Smooth muscle cell (in vitro differentiated cells): ENCODE results near the gene COBL. TPM values are rescaled to one million over a fixed set of nuclear protein-coding genes. Genes with fewer than 3 reads are reported as not detected.

Experiments
- DNase-seq: peaks from one replicate; lab custom pipeline; 2025; ENCODE audit not compliant: unreplicated experiment; lab: John Stamatoyannopoulos, UW
- H2AFZ ChIP-seq: fragments of 200-600 bp; sonication (generic); 2 replicates; pipeline ENCODE4 v1.6.0; 2016; ENCODE audit warnings: antibody characterized with exemption, low read depth, mild to moderate bottlenecking
- H3F3A ChIP-seq: fragments of 200-600 bp; sonication (generic); 2 replicates; pipeline ENCODE4 v1.6.0; 2017; ENCODE audit warnings: antibody characterized with exemption, low read depth
- H3K27ac ChIP-seq: fragments of 200-600 bp; sonication (generic); 2 replicates; pipeline ENCODE4 v1.5.1; 2016; ENCODE audit warnings: low read depth, mild to moderate bottlenecking
- H3K27me3 ChIP-seq: fragments of 200-600 bp; sonication (generic); 2 replicates; pipeline ENCODE4 v1.6.1; 2016; ENCODE audit warnings: low read depth, mild to moderate bottlenecking
- H3K36me3 ChIP-seq: fragments of 200-600 bp; sonication (generic); 2 replicates; pipeline ENCODE4 v1.5.1; 2016; ENCODE audit warnings: low read depth
- H3K4me1 ChIP-seq: fragments of 200-600 bp; sonication (generic); 2 replicates; pipeline ENCODE4 v1.5.1; 2016; ENCODE audit warnings: low read depth
- H3K4me2 ChIP-seq: fragments of 200-600 bp; sonication (generic); 2 replicates; pipeline ENCODE4 v1.6.0; 2016; ENCODE audit warnings: mild to moderate bottlenecking
- H3K4me3 ChIP-seq: fragments of 200-600 bp; sonication (generic); 2 replicates; pipeline ENCODE4 v1.5.1; 2016; ENCODE audit warnings: mild to moderate bottlenecking
- H3K79me2 ChIP-seq: fragments of 200-600 bp; sonication (generic); 2 replicates; pipeline ENCODE4 v1.6.0; 2016; ENCODE audit warnings: low read depth, mild to moderate bottlenecking
- H3K9ac ChIP-seq: fragments of 200-600 bp; sonication (generic); 2 replicates; pipeline ENCODE4 v1.6.0; 2016; ENCODE audit warnings: low read depth
- H3K9me3 ChIP-seq: fragments of 200-600 bp; sonication (generic); replicated peaks from 2 replicates; pipeline ENCODE4 v1.5.1; 2016; ENCODE audit warnings: low read depth
- H4K20me1 ChIP-seq: fragments of 200-600 bp; sonication (generic); 2 replicates; pipeline ENCODE4 v1.6.0; 2016; ENCODE audit warnings: low read depth
- WGBS: methylation state at CpG from one replicate; pipeline ENCODE4 v1.1.7; 2016; ENCODE audit warnings: low lambda C conversion rate; 5-methylcytosine and 5-hydroxymethylcytosine counted together
- polyA plus RNA-seq: library from polyadenylated mRNA; unstranded; fragments of >200 nt; fragmentation: Nextera tagmentation; extraction: Ambion mirVana; gene quantifications from 2 replicates; pipeline ENCODE4 v1.2.1, GENCODE V29; 2016
- total RNA-seq: library from RNA; depleted of rRNA; stranded (reverse); fragments of >200 nt; gene quantifications from 2 replicates; pipeline ENCODE4 v1.2.3, GENCODE V29; 2014
- TF ChIP-seq, protein P1 (sequence below): fragments of 200-600 bp; sonication (generic); IDR thresholded peaks from 2 replicates; pipeline ENCODE4 v1.5.1; 2017; ENCODE audit warnings: borderline replicate concordance, mild to moderate bottlenecking, antibody characterized with exemption; ENCODE audit not compliant: insufficient read depth, poor library complexity, severe bottlenecking

COBL gene
- total and polyA plus RNA-seq, 2 experiments from 2014 or later, result 0.47 to 2.8 TPM

DNA sequence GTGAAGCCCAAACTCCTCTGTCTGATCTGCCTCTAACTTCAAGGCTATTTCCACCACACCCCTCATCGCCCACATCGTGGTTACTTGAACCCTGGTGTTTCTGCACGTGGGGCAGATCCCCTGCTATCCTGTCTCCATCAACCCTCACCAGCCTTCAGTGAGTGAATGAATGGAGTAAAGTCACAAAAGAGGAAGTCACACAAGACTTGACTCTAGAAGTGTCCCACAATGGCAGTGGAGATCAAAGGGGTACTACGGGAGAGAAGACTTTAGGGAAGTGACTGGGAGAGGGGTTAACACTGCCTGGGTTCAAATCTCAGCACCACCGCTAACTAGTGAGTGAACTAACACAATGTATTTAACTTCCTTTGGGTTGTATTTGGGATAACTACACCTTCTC is 85.9 kb downstream of the COBL start:
- Histone ChIP-seq H3K36me3 (no peaks in the 10 kb centered on the region), H3F3A (no peaks in the 10 kb centered on the region), H4K20me1 (no peaks in the 10 kb centered on the region), H3K4me1 (peaks cover 22% of the 10 kb centered on the region), H3K4me3 (no peak overlapping the region), H3K9ac (no peak overlapping the region), H3K27me3 (no peaks in the 10 kb centered on the region), H3K27ac (no peak overlapping the region), H3K4me2 (no peak overlapping the region), H2AFZ (no peak overlapping the region), H3K79me2 (no peaks in the 10 kb centered on the region), H3K9me3 (no peaks in the 10 kb centered on the region)
- 88% methylated on average over 5 of the region's 5 CpGs for WGBS
- TF ChIP-seq, protein P1, sequence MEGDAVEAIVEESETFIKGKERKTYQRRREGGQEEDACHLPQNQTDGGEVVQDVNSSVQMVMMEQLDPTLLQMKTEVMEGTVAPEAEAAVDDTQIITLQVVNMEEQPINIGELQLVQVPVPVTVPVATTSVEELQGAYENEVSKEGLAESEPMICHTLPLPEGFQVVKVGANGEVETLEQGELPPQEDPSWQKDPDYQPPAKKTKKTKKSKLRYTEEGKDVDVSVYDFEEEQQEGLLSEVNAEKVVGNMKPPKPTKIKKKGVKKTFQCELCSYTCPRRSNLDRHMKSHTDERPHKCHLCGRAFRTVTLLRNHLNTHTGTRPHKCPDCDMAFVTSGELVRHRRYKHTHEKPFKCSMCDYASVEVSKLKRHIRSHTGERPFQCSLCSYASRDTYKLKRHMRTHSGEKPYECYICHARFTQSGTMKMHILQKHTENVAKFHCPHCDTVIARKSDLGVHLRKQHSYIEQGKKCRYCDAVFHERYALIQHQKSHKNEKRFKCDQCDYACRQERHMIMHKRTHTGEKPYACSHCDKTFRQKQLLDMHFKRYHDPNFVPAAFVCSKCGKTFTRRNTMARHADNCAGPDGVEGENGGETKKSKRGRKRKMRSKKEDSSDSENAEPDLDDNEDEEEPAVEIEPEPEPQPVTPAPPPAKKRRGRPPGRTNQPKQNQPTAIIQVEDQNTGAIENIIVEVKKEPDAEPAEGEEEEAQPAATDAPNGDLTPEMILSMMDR, result no peak
- no peak for DNase-seq

DNA sequence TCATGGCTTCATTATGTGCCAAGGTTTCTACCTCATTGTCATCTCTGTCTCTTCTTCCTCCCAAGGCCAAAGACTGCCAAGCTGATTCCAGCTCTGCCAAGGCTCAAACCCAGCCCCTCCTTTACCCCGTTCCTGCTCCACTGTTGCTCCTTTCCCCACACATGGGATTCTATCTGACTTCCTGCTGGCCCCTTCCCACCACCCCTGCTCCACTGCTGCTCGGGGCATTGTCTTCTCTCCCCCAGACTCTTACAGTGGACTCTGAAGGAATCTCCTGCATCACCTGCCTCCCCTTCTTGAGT is 86.3 kb downstream of the COBL start:
- H3K9me3 ChIP-seq, result no peaks in the 10 kb centered on the region
- TF ChIP-seq, protein P1, result no peak
- WGBS, result 93% methylated on average over 2 of the region's 2 CpGs

DNA sequence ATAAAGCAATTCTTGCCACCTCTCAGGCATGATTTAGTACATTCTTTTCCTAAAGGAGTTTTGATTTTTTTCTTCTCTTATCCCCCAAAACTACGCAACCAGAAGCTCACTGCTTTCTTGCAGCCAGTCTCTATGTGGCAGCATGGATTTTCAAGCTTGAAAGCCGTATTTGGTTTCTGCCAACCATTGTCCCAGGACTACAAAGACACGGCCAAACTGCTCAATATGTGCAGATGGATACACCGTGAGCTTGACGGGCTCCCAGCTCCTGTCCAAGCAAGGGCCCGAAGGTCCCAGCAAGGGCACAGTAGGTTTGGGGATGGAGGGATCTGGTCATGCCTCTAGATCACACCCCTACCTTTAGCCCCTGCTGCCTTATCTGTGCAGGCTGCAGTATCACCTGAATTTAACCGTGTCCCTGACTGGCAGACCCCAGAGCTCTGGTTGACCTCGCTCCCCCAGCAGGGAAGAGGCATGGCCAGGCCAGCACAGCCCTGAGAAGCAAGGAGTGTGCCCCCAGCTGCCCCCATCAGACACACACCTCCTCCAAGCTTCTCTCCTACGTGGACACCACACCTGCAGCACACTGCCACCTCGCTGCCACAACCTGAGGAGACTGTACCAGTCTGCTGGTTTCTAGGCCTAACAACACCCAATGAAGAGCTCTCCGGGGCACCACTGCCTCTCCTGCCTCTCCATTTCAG is 86.8 kb downstream of the COBL start:
- H3K4me1 ChIP-seq, result peaks cover 26% of the 10 kb centered on the region
- DNase-seq, result no peak
- H3K36me3 ChIP-seq, result no peaks in the 10 kb centered on the region
- H3K9ac ChIP-seq, result no peak overlapping the region
- H3F3A ChIP-seq, result no peaks in the 10 kb centered on the region
- no peaks in the 10 kb centered on the region for H3K9me3 ChIP-seq
- H3K4me3 ChIP-seq, result no peak overlapping the region
- H4K20me1 ChIP-seq, result no peaks in the 10 kb centered on the region
- no peak overlapping the region for H3K27ac ChIP-seq
- no peaks in the 10 kb centered on the region for H3K79me2 ChIP-seq
- no peaks in the 10 kb centered on the region for H3K27me3 ChIP-seq
- TF ChIP-seq, protein P1, result no peak
- 97% methylated on average over 10 of the region's 11 CpGs for WGBS
- H2AFZ ChIP-seq, result no peak overlapping the region
- no peak overlapping the region for H3K4me2 ChIP-seq

More for the DNA sequence above, 86.3 kb downstream of the COBL start:
- Histone ChIP-seq H3K9ac (no peak overlapping the region), H3K27me3 (no peaks in the 10 kb centered on the region), H3F3A (no peaks in the 10 kb centered on the region), H3K4me1 (peaks cover 26% of the 10 kb centered on the region), H4K20me1 (no peaks in the 10 kb centered on the region), H3K27ac (no peak overlapping the region), H3K79me2 (no peaks in the 10 kb centered on the region), H3K4me3 (no peak overlapping the region), H3K36me3 (no peaks in the 10 kb centered on the region), H2AFZ (no peak overlapping the region), H3K4me2 (no peak overlapping the region)
- no peak for DNase-seq

DNA sequence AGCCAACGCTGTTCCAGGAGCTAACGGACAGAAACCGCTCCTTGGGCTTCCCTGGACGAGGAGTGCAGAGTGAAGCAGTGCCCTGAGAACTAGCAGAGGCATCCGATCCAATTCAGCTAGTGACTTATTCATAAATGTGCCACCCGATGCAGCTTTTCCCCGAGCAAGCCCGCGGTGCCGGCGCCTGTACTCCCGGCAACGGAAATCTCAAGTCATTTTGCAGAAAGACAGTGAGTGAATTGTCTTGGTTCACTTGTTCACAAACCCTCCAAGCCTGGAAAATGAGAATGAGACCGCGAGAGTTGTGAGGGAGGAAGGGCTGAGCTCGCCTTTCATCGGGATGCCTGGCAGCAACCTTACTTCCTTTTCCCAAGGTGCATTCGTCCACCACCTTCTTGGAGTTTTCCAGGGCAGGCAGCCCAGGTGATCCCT is 87.5 kb downstream of the COBL start:
- WGBS, result 90% methylated on average over 18 of the region's 18 CpGs
- Histone ChIP-seq H3K27ac (no peak overlapping the region), H3K36me3 (no peaks in the 10 kb centered on the region), H3K4me2 (no peak overlapping the region), H3K27me3 (no peaks in the 10 kb centered on the region), H3K9ac (no peak overlapping the region), H3K79me2 (no peaks in the 10 kb centered on the region), H3K9me3 (no peaks in the 10 kb centered on the region), H2AFZ (no peak overlapping the region), H4K20me1 (no peaks in the 10 kb centered on the region), H3K4me3 (no peak overlapping the region), H3F3A (no peaks in the 10 kb centered on the region), H3K4me1 (peaks cover 26% of the 10 kb centered on the region)
- TF ChIP-seq, protein P1, result no peak
- DNase-seq, result no peak
